GM18951 (cell line): Measurements from ENCODE around the gene FECH.
"Not testable (repeated sequence)": the region's sequence is repeated elsewhere in the genome, so short reads cannot be mapped to it uniquely, and the experiment has no call there.

Experiments
- POLR2A ChIP-seq: IDR thresholded peaks from 4 replicates; pipeline ENCODE4 v1.6.1; 2011; ENCODE audit warnings: mild to moderate bottlenecking; ENCODE audit not compliant: insufficient read length, insufficient read depth; ENCODE audit errors: extremely low read depth
- in situ Hi-C: fragments of 300-500 bp; cut with MboI; formaldehyde crosslinking; loops from one replicate; pipeline ENCODE4 v1.12.0; 2022; ENCODE audit warnings: low sequenced_read_pairs, mixed read lengths, inconsistent platforms; ENCODE audit not compliant: unreplicated experiment

Gene FECH

GRCh38 chr18:57595347-57595746 is 8.8 kb upstream of the FECH start:
- in situ Hi-C loops = no loop called here
- TF ChIP-seq POLR2A = no peak

DNA sequence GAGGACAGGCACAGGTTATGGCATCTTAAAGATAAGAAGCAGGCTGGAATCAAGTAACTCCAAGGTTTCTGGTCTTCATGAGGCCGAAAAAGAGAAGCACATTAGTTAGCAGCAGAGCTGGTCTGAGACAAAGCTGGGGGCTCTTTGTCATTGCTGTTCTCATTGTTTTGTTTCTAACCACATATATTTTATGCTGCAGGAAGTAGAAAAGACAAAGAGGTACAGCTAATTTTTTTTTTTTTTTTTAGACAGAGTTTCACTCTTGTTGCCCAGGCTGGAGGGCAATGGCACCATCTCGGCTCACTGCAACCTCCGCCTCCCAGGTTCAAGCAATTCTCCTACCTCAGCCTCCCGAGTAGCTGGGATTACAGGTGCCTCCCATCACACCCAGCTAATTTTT is 6.2 kb upstream of the FECH start:
- in situ Hi-C loops = not testable (repeated sequence)

DNA sequence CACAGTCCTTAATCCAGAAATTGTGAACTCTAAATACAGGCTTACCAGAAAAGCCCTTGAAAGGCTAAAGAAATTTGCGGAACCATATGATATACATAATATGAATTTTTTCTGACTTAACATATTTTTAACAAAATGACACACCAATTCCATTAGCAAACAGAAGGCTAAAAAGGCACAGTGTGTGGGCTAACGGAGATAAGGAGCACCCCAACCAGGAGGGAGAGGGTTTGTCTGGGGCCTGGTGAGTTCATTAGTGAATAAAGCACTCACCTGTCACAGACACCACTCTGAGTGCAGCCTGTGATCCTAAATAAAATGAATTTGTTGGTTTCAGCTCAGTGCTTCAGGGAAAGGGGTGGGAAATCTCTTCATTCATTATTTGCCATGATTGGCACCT is 2.7 kb upstream of the FECH start:
- no peak for TF ChIP-seq POLR2A

DNA sequence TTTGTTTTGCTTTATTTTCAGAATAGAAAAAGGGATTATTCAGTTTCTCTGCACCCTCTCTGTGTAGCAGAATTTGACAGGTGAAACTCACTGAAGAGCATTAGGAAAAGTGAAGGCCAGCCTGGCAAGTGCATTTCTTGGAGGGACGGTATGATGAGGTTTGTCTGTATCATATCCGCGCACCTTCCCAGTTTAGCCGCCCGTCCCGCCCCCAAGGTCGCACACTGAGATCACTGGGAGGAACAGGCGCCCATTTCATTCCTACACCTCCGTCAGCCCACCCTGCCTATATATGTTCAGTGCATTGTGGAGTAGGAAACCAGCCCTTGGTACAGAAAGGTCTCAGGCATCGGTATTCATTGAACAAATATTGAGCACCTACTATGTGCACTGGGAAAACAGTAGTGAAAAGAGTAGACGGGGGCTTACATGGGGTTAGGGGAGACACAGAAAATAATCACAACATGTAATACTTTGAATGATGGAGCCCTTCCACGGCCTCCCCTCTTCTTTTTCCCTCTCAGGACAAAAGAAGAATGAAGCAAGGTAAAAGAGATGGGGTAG is 678 bp upstream of the FECH start:
- in situ Hi-C loops = no loop called here

More for the DNA sequence above, 2.7 kb upstream of the FECH start:
- in situ Hi-C loops = no loop called here

DNA sequence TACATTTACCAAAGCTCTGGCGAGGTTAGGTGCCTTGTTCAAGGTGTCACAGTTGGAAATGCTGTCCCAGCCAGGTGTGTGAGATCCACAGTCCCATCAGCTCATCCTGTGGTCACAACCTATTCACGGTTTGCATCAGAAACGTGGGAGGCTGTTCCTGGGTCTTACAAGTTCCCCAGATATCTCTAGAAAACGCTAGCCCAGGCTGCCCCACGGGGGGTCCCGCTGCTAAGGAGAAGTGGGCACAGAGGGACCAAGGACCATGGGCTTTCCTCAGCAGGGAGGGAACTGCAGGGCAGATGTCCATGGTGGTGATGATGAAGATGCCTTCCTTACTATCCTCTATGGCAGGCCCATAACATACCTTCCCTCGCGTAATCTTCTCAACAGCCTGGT is 649 bp downstream of the FECH start:
- no peak for TF ChIP-seq POLR2A
- in situ Hi-C loops = no loop called here

More for the DNA sequence above, 678 bp upstream of the FECH start:
- TF ChIP-seq POLR2A = no peak

GRCh38 chr18:57585421-57585820 is 1.1 kb downstream of the FECH start:
- in situ Hi-C loops = no loop called here
- no peak for TF ChIP-seq POLR2A

DNA sequence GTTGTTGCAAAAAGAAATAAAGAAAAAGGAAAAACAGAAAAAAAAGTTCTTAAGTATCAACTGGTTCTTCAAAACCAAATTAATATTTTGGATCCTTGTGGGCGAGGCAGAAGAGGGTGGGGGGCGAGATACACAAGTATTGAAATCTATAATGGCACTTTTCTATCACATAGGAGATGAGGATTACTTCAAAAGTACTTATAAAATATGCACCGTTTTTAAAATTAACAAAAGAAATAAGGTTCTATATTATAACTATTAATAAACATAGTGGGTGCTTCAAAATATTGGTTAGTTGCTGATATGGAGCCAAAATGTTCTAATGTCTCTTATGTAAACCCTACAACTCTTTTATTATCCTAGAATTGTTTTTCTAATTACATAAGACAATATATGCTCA is 2.1 kb downstream of the FECH start:
- in situ Hi-C loops = no loop called here
- no peak for TF ChIP-seq POLR2A

GRCh38 chr18:57583297-57583835 is 3.1 kb downstream of the FECH start:
- in situ Hi-C loops = no loop called here
- TF ChIP-seq POLR2A = no peak

GRCh38 chr18:57581301-57581934 is 5.1 kb downstream of the FECH start:
- TF ChIP-seq POLR2A = no peak

GRCh38 chr18:57579934-57580333 is 6.6 kb downstream of the FECH start:
- in situ Hi-C loops = no loop called here
- no peak for TF ChIP-seq POLR2A

More at GRCh38 chr18:57581301-57581934, 5.1 kb downstream of the FECH start:
- in situ Hi-C loops = no loop called here

DNA sequence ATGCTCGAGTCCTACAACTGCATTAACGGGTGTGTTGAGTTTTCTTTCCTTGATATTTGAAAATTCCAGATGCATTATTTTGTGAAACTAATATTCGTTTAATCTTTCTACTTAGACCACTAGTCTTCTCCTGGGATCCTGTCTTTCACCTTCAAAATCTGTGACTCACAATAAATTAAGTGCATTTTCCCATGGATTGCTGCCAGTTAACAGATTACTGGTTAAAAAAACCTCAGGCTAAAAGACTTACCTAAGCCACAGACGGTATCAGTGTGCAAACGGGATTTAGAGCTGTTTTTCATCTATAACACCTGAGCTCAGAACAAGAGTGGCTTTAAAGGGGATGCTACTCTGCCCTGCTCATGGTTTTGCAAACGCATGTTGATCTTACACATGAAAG is 10.2 kb downstream of the FECH start:
- TF ChIP-seq POLR2A = no peak
- in situ Hi-C loops = no loop called here

DNA sequence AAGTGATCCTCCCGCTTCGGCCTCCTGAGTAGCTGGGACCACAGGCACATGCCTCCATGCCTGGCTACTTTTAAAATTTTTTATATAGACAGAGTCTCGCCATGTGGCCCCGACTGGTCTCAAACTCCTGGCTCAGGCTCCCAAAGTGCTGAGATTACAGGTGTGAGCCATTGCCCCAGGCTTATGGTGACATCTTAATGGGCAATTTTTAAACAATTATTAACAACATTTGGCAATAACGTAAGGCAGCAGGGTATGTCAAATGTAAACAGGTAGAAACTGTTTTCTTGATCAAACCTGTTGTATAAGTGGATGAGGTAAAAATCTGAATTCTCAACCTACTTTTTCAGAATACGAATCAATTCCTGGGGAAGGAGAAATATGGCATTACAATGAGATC is 11.0 kb downstream of the FECH start:
- in situ Hi-C loops = no loop called here
- no peak for TF ChIP-seq POLR2A

DNA sequence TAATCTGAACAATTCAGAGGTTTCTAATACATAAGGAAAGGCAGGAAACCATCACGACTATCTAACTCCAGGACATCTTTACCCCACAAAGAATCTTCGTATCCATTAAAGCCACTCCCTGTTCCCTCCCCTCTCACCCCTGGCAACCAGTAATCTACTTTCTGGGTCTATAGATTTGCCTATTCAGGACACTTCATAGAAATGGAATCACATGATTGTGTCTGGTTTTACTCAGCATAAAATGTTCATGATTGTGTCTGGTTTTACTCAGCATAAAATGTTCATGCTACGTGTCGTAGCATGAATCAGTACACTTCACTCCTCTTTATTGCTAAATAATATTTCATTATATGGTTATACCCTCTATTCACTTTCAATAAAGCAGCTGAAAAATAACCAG is 11.6 kb downstream of the FECH start:
- TF ChIP-seq POLR2A = no peak
- in situ Hi-C loops = no loop called here

DNA sequence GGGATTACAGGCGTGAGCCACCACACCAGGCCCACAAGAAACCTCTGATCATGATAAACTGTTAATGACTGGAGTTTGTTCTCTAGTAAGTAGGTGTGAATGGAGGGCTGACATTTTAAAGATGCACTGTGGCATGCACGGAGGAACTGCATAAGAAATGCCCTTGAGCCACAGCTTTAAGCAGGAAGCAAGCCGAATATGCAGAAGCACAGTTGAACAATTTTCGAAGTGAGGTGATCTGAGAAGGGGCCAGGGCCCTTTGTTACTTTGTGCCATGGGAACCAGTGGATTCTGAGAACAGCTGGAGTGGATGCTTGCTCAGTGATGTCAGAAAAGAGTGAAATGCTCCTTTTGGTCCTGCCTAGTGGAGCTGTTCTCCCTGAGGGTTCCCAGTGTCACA is 16.3 kb downstream of the FECH start:
- no peak for TF ChIP-seq POLR2A
- in situ Hi-C loops = no loop called here
